ENCODE results near the gene TMEM229A.
"Not testable (repeated sequence)": the region's sequence is repeated elsewhere in the genome, so short reads cannot be mapped to it uniquely, and the experiment has no call there.

Gene TMEM229A

DNA sequence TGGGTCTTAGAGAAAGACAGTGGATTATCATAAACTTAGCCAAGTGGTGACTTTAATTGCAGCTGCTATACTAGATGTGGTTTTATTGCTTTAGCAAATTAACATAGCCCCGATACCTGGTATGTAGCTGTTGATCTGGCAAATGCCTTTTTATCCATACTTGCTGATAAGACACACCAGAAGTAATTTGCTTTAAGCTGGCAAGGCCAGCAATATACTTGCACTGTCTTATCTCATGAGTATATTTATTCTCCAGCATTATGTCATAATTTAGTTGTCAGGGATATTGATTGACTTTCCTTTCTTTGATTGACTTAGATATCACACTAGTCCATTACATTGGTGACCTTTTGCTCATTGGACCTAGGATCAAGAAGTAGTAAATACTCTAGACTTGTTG is 12.8 kb downstream of the TMEM229A start:
- DNase-seq = no peak
- TF ChIP-seq POLR2A (IDR thresholded peaks at IDR 0.05; ENCODE audit: low read length) (no peak), GATA1 (IDR thresholded peaks at IDR 0.05; ENCODE audit: low read depth, low read length) (no peak)

DNA sequence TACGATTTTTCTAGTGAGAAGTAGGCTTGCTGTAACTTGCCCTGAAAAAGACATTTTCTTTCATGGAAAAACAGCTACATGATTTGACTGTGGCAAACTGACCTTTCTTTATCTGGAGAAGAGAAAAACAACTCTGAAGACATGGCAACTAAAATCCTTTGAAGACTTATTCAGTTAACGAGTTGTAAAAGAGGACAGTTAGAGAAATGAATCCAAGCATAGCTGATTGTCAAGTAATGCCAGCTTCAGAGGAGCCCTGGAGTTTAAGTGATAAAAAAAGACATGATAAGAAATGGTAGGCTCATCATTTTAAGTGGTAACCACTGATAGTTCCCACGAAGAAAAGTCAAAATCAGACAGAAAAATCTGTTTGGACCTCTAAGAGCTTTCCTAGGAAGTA is 19.6 kb downstream of the TMEM229A start:
- no peak for TF ChIP-seq GATA1 (IDR thresholded peaks at IDR 0.05; ENCODE audit: low read depth, low read length)
- TF ChIP-seq POLR2A (IDR thresholded peaks at IDR 0.05; ENCODE audit: low read length) = no peak
- DNase-seq = no peak

DNA sequence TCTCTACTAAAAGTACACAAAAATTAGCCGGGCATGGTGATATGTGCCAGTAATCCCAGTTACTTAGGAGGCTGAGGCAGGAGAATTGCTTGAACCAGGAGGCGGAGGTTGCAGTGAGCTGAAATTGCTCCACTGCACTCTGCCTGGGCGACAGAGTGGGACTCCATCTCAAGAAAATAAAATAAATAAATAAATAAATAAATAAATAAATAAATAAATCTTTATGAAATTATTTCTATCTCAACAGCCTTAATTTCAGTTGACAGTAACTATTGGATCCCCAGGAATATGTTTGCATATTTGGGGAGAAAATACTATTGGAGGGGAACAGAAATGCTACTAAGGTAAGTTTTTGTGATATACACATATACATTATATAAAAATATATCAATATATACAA is 20.0 kb downstream of the TMEM229A start:
- no peak for DNase-seq

DNA sequence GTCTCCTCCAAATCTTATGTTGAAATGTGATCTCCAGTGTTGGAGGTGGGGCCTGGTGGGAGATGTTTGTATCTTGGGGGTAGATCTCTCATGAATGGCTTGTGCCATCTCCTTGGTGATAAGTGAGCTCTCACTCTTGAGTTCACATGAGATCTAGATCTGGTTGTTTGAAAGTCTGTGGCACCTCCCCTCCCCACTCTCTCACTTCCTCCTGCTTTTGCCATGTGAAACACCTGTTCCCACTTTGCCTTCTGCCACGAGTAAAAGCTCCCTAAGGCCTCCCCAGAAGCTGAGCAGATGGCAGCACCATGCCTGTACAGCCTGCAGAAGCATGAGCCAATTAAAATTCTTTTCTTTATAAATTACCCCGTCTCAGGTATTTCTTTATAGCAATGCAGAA is 23.5 kb downstream of the TMEM229A start:
- no peak for DNase-seq
- TF ChIP-seq GATA1 (IDR thresholded peaks at IDR 0.05; ENCODE audit: low read depth, low read length) = no peak
- TF ChIP-seq POLR2A (IDR thresholded peaks at IDR 0.05; ENCODE audit: low read length) = no peak

More for the DNA sequence above, 20.0 kb downstream of the TMEM229A start:
- TF ChIP-seq GATA1 (IDR thresholded peaks at IDR 0.05; ENCODE audit: low read depth, low read length) (no peak), POLR2A (IDR thresholded peaks at IDR 0.05; ENCODE audit: low read length) (no peak)

DNA sequence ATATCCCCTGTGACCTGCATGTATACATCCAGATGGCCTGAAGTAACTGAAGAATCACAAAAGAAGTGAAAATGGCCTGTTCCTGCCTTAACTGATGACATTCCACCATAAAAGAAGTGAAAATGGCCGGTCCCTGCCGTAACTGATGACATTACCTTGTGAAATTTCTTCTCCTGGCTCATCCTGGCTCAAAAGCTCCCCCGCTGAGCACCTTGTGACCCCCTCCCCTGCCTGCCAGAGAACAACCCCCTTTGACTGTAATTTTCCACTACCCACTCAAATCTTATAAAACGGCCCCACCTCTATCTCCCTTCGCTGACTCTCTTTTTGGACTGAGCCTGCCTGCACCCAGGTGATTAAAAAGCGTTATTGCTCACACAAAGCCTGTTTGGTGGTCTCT is 24.6 kb downstream of the TMEM229A start:
- not testable (repeated sequence) for DNase-seq

DNA sequence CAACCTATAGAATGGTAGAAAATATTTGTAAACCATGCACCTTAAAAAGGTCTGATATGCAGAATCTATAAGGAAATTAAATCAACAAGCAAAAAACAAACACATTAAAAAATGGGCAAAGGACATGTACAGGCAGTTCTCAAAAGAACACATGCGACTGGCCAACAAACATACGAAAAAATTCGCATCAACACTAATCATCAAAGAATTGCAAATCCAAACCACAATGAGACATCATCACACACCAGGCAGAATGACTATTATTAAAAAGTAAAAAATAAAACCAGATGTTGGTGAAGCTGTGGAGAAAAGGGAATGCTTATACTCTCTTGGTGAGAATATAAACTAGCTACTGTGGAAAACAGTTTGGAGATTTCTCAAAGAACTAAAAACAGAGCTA is 33.2 kb downstream of the TMEM229A start:
- DNase-seq = no peak
- TF ChIP-seq POLR2A (IDR thresholded peaks at IDR 0.05; ENCODE audit: low read length) = no peak

DNA sequence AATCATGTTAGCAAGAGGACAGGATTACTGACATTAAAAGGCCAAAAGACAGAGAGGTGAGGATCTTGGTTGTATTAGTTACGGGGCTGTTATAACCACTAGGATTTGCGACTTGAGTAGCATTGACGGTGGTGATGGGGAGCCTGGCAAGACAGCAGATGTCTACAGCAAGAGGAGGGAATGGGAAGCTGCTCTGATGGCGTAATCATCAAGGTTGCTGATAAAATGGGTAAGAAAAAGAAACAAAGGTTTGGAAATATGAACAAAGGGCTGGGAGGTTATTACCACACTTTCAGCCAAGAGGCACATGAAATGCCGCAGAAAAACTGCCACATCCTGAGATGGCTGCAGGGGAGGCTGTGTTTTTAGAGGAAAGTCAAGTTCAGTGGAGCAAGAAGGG is 33.9 kb downstream of the TMEM229A start:
- TF ChIP-seq GATA1 (IDR thresholded peaks at IDR 0.05; ENCODE audit: low read depth, low read length) = no peak
- TF ChIP-seq POLR2A (IDR thresholded peaks at IDR 0.05; ENCODE audit: low read length) = no peak
- no peak for DNase-seq

DNA sequence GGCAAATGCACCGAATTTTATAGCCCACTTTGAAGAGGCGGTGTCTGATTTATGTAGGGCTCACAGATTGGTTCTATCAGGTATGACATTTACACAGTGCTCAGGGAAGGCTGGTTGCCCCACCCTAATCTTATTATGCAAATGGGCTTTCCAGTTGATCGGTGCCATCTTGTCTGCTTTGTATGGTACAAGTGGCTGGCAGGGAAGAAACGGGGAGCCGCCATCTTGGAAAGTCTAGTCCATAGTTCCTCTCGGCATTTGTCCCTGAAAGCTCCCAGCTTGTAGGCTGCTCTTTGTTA is 36.6 kb downstream of the TMEM229A start:
- no peak for DNase-seq
- no peak for TF ChIP-seq GATA1 (IDR thresholded peaks at IDR 0.05; ENCODE audit: low read depth, low read length)
- TF ChIP-seq POLR2A (IDR thresholded peaks at IDR 0.05; ENCODE audit: low read length) = no peak

DNA sequence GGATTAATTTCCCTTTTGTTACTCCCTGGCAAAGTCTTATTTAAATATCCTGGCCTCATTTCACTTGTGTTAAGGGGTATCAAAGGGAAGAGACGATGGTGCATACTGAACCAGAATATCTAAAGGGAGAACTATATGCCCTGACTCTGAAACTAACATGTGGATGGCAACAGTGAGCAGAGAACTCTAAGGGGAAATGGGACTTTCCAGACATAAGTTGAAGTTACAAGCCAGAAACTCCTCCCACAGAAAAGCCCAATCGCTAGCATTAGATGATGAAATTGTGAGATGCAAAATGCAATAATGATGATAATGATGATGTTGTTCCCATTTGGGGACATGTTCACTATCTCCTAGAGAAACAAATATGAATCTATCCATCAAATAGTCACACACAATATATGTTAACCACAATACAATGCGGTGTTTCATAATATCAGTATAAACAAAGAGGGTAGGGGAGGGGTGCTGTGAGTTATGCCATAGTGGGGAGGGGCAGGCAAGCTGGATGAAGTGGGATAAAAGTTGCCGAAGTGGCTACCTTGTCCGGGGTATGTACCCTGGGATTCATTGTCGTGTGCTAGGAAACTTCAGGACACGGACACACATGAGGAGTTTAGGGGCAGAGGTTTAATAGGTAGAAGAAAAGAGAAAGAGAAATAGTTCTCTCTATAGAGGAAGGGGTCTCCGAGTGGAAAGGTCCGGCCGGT is 37.1 kb downstream of the TMEM229A start:
- TF ChIP-seq GATA1 (IDR thresholded peaks at IDR 0.05; ENCODE audit: low read depth, low read length) = no peak
- TF ChIP-seq POLR2A (IDR thresholded peaks at IDR 0.05; ENCODE audit: low read length) = no peak
- peak in 1 of 2 experiments; percentile 10 for DNase-seq

DNA sequence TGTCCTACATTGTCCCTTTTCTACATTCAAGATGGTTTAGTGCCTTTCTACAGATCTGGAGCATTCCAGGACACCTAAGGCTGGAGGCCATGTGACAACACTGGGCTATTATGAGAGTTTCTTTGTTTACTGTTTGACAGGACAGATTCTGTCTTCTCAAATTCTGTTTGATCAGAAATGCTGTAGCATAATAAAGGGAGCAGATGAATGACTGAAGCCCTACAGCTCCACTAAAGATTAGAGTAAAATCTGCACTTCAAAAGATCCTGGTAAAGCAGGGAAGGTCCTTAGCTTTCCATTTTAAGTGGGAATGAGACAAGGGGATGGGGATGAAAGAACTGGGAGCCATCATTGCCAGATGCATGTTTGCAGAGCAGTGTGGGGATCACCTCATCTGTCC is 38.4 kb downstream of the TMEM229A start:
- no peak for DNase-seq
- no peak for TF ChIP-seq GATA1 (IDR thresholded peaks at IDR 0.05; ENCODE audit: low read depth, low read length)
- no peak for TF ChIP-seq POLR2A (IDR thresholded peaks at IDR 0.05; ENCODE audit: low read length)

DNA sequence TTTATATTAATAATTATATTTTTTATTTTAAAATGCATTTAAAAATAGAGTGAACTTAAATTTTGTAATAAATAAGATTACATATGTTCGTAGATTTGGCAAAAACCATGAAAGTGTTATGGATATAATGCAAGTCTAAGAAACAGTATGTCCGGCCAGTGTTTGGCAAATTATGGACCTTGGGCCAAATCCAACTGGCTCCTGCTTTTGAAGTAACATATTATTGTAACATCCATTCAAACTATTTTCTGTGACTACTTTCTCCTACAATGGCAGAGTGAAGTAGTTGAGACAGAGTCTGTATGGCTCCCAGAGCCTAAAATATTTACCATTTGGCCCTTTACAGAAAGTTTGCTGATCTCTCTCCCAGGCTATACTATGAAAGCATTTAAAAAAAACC is 38.9 kb downstream of the TMEM229A start:
- no peak for DNase-seq
- no peak for TF ChIP-seq POLR2A (IDR thresholded peaks at IDR 0.05; ENCODE audit: low read length)

DNA sequence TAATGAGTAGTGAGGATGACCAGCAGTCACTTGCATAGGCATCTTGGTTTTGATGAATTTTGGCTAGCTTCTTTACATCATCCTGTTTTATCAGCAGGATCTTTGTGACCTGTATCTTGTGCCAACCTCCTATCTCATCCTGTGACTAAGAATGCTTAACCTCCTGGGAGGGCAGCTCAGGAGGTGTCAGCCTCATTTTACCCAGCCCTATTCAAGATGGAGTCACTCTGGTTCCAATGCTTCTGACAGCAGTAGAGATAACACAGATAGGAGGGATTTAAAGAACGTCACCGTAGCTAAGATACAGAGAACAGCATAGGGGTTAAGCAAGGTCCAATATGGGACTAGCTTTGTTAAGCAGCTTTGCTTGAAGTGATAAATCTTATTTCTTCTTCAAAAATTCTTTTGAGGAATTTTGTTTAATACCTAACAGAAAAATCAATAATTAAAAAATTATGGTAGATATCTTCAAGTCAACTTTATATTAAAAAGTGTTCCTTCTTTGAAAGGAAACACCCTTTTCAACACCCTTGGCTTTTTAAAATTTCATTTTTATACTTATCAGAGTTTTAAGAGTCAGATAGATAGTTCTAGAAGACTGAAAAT is 39.9 kb downstream of the TMEM229A start:
- no peak for TF ChIP-seq POLR2A (IDR thresholded peaks at IDR 0.05; ENCODE audit: low read length)
- TF ChIP-seq GATA1 (IDR thresholded peaks at IDR 0.05; ENCODE audit: low read depth, low read length) = no peak
- DNase-seq = no peak

DNA sequence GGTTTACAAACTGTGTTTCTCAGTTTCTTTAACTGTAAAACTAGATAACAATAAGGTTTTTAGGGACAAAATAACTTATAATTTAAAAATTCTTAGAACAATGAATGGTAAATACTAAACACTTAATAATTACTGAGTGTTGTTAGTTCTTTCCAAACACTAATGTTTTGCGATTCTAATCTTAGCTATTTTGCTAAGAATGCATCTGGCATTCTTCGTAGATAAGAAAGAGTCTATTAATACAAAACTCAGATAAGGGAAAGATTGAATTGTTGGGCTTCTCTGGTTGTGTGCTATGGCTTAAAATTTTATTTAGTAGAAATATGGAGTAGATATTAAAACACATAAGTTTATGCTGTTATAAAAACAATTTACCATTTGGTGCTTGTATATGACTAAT is 45.4 kb downstream of the TMEM229A start:
- no peak for TF ChIP-seq POLR2A (IDR thresholded peaks at IDR 0.05; ENCODE audit: low read length)
- no peak for TF ChIP-seq GATA1 (IDR thresholded peaks at IDR 0.05; ENCODE audit: low read depth, low read length)
- no peak for DNase-seq
